ENCODE data around the gene ODC1. TPM values are rescaled to one million over a fixed set of nuclear protein-coding genes. Genes with fewer than 3 reads are reported as not detected.

Gene ODC1
- total RNA-seq, 1 experiment from 2014 or later = 231 TPM

DNA sequence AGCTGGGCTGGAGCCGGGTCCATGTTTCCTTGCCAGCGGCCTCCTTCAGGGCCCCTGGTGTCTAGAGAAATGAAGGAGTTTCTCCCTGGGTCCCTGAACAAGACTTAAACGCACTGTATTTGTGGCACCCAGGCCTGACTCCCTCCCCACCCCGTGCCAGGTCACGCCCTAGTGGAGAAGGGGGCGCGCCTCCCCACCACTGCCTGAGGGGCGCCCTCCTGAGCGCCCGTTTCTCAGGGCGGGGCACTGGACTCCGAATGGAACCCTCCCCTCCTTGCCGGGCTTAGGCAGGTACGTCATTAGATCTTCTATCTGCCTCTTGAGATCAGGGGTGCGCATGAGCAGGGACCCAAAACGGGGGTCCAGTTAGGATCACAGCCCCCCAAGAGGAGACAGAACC is 16.3 kb downstream of the ODC1 start:
- no peaks in the 10 kb centered on the region for H3K9me3 ChIP-seq (ENCODE audit: control insufficient read depth in 1 of 2, insufficient read depth in 1 of 2, low read depth in 1 of 2, low read length in 2 of 2)
- peak overlapping the region; percentile 58 for H3K9ac ChIP-seq (ENCODE audit: low read length)
- peak overlapping the region; percentile 45 to 59 for H3K4me3 ChIP-seq (replicated peaks in 1 of 2; ENCODE audit: low read depth in 1 of 2, low read length in 2 of 2)
- ATAC-seq (peak; percentile 28), DNase-seq (ENCODE audit: low read depth, low spot score) (no peak)
- H3K79me2 ChIP-seq (ENCODE audit: insufficient read depth, low read length) = no peaks in the 10 kb centered on the region
- POLR2A ChIA-PET = interaction anchor here (1.0 kb wide), 1 partner anchor 23 kb away, joined by 3 read pairs; no protein-coding TSS in a partner anchor
- no TSS peak for BruUV-seq (replicated peaks)
- no peaks in the 10 kb centered on the region for H3K27me3 ChIP-seq (ENCODE audit: insufficient read depth, low read length)
- peak overlapping the region; percentile 41 for H3K27ac ChIP-seq (ENCODE audit: low read depth, low read length)
- peaks cover 0 to 3% of the 10 kb centered on the region in 2 experiments; a peak in 1 of 4 replicates for H3K36me3 ChIP-seq (ENCODE audit: control insufficient read depth in 1 of 2, insufficient read depth in 2 of 2, low read length in 2 of 2)
- RAD21 ChIA-PET (ENCODE audit: low non-redundant PET in 1 of 2, low total read pairs in 2 of 2, uncharacterized antibody in 2 of 2, unreplicated experiment in 2 of 2) = no interaction called here
- CTCF ChIA-PET = interaction anchor here (0.6 to 4.4 kb wide), 5 partner anchors 14 to 661 kb away, joined by 3 to 55 read pairs (median 6); partner anchors contain the start of gene RRM2
- no peak for TF ChIP-seq YY1 (IDR thresholded peaks at IDR 0.05; ENCODE audit: extremely low read depth, insufficient replicate concordance, low read depth, low read length)
- peak in 1 of 3 experiments; percentile 8; a peak in 1 of 6 replicates for TF ChIP-seq CTCF (IDR thresholded peaks at IDR 0.05 in 2 of 3, conservative IDR thresholded peaks at IDR 0.05 in 1 of 3; ENCODE audit: borderline replicate concordance in 1 of 3, insufficient read depth in 1 of 3, low read depth in 2 of 3, low read length in 2 of 3)
- H2AFZ ChIP-seq (ENCODE audit: low read depth, low read length, poor library complexity, severe bottlenecking) = no peak overlapping the region
- H3K9me2 ChIP-seq (ENCODE audit: insufficient read depth) = no peaks in the 10 kb centered on the region
- intact Hi-C loops (cut with micrococcal nuclease) = loop anchor here (10.0 kb wide), 2 partner anchors 617 to 657 kb away; no protein-coding TSS in a partner anchor
- peaks cover 4 to 34% of the 10 kb centered on the region in 2 experiments; a peak in 3 of 4 replicates for H3K4me1 ChIP-seq (ENCODE audit: control insufficient read depth in 1 of 2, insufficient read depth in 2 of 2, low read length in 2 of 2)
- peak overlapping the region; percentile 82 for H3K4me2 ChIP-seq (ENCODE audit: low read length)
- H4K20me1 ChIP-seq (ENCODE audit: insufficient read depth) = no peaks in the 10 kb centered on the region

DNA sequence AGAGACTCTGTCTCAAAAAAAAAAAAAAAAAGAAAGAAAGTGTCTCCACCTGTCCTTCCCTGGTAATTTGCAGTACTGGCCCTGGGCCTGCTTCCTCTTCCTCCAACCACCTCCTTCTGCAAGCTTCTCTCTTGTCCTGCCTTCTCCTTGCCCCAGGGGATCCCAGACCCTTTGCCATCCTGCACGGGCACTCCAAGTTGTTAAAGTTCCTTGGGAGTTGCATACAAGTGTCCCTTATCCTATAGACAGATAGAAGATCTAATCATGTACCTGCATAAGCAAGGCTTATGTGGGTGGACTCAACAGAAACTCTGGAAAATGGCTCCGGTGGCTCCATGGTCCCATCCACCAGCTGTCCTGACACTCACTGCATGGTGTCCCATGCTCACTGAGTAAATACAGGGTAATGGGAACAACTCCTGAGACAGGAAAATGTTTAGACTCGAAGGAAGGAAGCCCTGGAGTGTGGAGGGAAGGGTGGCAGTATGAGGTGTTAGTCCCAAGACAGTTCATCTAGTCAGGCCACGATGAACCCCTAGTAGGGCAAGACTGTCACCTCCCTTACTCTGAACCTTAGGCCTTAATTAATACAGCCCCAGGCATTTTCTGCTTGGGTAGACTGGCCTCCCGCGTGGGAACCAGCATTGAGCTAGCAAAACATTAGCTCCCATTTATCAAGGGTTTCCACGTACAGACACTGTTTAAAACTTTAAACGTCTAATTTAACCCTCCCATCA is 17.1 kb downstream of the ODC1 start:
- DNase-seq (ENCODE audit: low read depth, low spot score) = no peak
- H3K4me3 ChIP-seq (replicated peaks in 1 of 2; ENCODE audit: low read depth in 1 of 2, low read length in 2 of 2) = peak overlapping the region; percentile 45 to 59
- no peak for TF ChIP-seq CBX3 (IDR thresholded peaks at IDR 0.05; ENCODE audit: low read depth)
- no peak for TF ChIP-seq JUND (IDR thresholded peaks at IDR 0.05)
- peak; percentile 8; the same call in 1 of the 2 replicates for TF ChIP-seq POLR2AphosphoS5 (IDR thresholded peaks at IDR 0.05; ENCODE audit: low read depth, low read length)
- ChIA-PET POLR2A (no interaction called here), CTCF (no interaction called here), RAD21 (ENCODE audit: low non-redundant PET in 1 of 2, low total read pairs in 2 of 2, uncharacterized antibody in 2 of 2, unreplicated experiment in 2 of 2) (no interaction called here)
- BruUV-seq (replicated peaks) = no TSS peak
- no peaks in the 10 kb centered on the region for H4K20me1 ChIP-seq (ENCODE audit: insufficient read depth)
- no peak overlapping the region for H3K27ac ChIP-seq (ENCODE audit: low read depth, low read length)
- peaks cover 4 to 34% of the 10 kb centered on the region in 2 experiments; a peak in 3 of 4 replicates for H3K4me1 ChIP-seq (ENCODE audit: control insufficient read depth in 1 of 2, insufficient read depth in 2 of 2, low read length in 2 of 2)
- H3K9me3 ChIP-seq (ENCODE audit: control insufficient read depth in 1 of 2, insufficient read depth in 1 of 2, low read depth in 1 of 2, low read length in 2 of 2) = no peaks in the 10 kb centered on the region
- H3K27me3 ChIP-seq (ENCODE audit: insufficient read depth, low read length) = no peaks in the 10 kb centered on the region
- no peaks in the 10 kb centered on the region for H3K9me2 ChIP-seq (ENCODE audit: insufficient read depth)
- H3K79me2 ChIP-seq (ENCODE audit: insufficient read depth, low read length) = no peaks in the 10 kb centered on the region
- no peak overlapping the region for H2AFZ ChIP-seq (ENCODE audit: low read depth, low read length, poor library complexity, severe bottlenecking)
- intact Hi-C loops (cut with micrococcal nuclease) = loop anchor here (10.0 kb wide), 2 partner anchors 616 to 656 kb away; no protein-coding TSS in a partner anchor
- H3K9ac ChIP-seq (ENCODE audit: low read length) = 0 out of 2 replicates have a peak overlapping the region, but pooled peaks have one; percentile 58
- no peak for ATAC-seq
- peaks cover 0 to 3% of the 10 kb centered on the region in 2 experiments; a peak in 1 of 4 replicates for H3K36me3 ChIP-seq (ENCODE audit: control insufficient read depth in 1 of 2, insufficient read depth in 2 of 2, low read length in 2 of 2)
- peak overlapping the region; percentile 82 for H3K4me2 ChIP-seq (ENCODE audit: low read length)
